Activated naive CD8-positive, alpha-beta T cell treated with anti-CD3 and anti-CD28 coated beads for 36 hours (primary cell): ENCODE measurements around the gene EXO1. TPM values are rescaled to one million over a fixed set of nuclear protein-coding genes. Genes with fewer than 3 reads are reported as not detected.
"Not testable (repeated sequence)": the region's sequence is repeated elsewhere in the genome, so short reads cannot be mapped to it uniquely, and the experiment has no call there.

Experiments used
- DNase-seq: peaks from one replicate; pipeline ENCODE4 v3.0.0; 2021
- H3K27ac Mint-ChIP-seq: one replicate; pipeline ENCODE4 v1.8.0; 2022; ENCODE audit warnings: mild to moderate bottlenecking, moderate library complexity, mixed read lengths
- H3K27me3 Mint-ChIP-seq: one replicate; pipeline ENCODE4 v1.8.0; 2022; ENCODE audit warnings: mild to moderate bottlenecking, mixed read lengths
- H3K36me3 Mint-ChIP-seq: one replicate; pipeline ENCODE4 v1.8.0; 2021; ENCODE audit warnings: mild to moderate bottlenecking, mixed read lengths
- H3K4me1 Mint-ChIP-seq: one replicate; pipeline ENCODE4 v1.8.0; 2021; ENCODE audit warnings: mixed read lengths
- H3K4me3 Mint-ChIP-seq: one replicate; pipeline ENCODE4 v1.8.0; 2022; ENCODE audit warnings: mild to moderate bottlenecking, moderate library complexity, mixed read lengths
- H3K9me3 Mint-ChIP-seq: one replicate; pipeline ENCODE4 v1.8.0; 2022; ENCODE audit warnings: mixed read lengths
- total RNA-seq, 2 experiments: library from RNA; stranded (reverse); gene quantifications; one replicate each; pipeline ENCODE4 v1.2.3, GENCODE V29; 2021

The EXO1 gene
- total RNA-seq, 2 experiments from 2014 or later: 91.8 to 94.8 TPM

DNA sequence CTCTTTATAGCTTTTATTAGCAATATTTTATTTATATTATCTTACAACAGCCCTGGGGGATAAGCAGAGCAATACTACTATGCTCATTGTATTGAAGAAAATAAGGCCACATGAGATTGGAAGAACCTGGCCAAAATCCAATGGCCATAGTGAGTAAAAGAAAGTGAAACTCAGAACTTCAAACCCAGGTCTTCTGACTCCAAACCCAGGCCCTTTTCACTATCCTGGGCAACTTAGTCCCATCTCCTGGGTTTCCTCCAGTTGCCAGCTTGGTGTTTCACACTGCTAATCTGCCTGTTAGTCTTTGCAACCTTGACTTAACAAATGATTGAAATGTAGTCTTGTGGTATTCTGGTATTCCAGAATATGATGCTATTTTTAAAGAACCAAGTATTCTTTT lies 22.4 kb upstream of the EXO1 start:
- H3K27ac Mint-ChIP-seq: no peak overlapping the region
- no peak overlapping the region for H3K4me3 Mint-ChIP-seq
- no peaks in the 10 kb centered on the region for H3K36me3 Mint-ChIP-seq
- no peaks in the 10 kb centered on the region for H3K9me3 Mint-ChIP-seq
- DNase-seq: no peak
- no peaks in the 10 kb centered on the region for H3K27me3 Mint-ChIP-seq
- H3K4me1 Mint-ChIP-seq: no peaks in the 10 kb centered on the region

DNA sequence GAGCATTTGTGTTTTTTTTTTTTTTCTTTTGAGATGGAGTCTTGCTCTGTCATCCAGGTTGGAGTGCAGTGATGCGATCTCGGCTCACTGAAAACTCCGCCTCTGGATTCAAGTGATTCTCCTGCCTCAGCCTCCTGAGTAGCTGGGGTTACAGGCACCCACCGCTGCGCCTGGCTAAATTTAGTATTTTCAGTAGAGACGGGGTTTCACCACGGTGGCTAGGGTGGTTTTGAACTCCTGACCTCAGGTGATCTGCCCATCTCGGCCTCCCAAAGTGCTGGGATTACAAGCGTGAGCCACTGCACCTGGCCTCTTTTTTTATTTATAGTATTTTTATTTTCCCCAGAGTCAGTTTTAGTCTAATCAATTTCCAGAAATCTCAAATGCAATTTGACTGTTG lies 21.4 kb upstream of the EXO1 start:
- not testable (repeated sequence) for H3K36me3 Mint-ChIP-seq, H3K27me3 Mint-ChIP-seq, H3K4me3 Mint-ChIP-seq, H3K9me3 Mint-ChIP-seq, DNase-seq, H3K27ac Mint-ChIP-seq, H3K4me1 Mint-ChIP-seq

DNA sequence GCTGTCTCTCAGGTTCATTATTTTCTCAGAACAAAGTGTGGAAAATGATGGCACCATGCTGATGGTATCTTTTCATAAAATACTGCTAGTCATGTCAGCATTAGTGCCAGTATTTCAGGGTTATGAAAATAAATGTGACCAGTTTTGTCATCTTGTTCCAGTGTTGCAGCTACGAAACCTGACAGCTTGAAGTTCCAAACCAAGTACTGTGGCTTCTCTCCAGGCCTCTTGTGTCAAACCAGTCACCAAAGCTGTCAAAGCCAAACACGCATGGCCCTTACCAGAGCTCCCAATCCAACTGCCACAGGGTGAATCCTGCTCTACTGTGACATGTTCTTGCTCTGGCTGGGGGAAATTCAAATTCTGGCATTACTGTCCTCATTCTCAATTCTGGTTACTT lies 20.7 kb upstream of the EXO1 start:
- no peak overlapping the region for H3K4me3 Mint-ChIP-seq
- no peaks in the 10 kb centered on the region for H3K27me3 Mint-ChIP-seq
- H3K36me3 Mint-ChIP-seq: no peaks in the 10 kb centered on the region
- H3K27ac Mint-ChIP-seq: no peak overlapping the region
- no peaks in the 10 kb centered on the region for H3K4me1 Mint-ChIP-seq
- no peaks in the 10 kb centered on the region for H3K9me3 Mint-ChIP-seq
- DNase-seq: no peak

DNA sequence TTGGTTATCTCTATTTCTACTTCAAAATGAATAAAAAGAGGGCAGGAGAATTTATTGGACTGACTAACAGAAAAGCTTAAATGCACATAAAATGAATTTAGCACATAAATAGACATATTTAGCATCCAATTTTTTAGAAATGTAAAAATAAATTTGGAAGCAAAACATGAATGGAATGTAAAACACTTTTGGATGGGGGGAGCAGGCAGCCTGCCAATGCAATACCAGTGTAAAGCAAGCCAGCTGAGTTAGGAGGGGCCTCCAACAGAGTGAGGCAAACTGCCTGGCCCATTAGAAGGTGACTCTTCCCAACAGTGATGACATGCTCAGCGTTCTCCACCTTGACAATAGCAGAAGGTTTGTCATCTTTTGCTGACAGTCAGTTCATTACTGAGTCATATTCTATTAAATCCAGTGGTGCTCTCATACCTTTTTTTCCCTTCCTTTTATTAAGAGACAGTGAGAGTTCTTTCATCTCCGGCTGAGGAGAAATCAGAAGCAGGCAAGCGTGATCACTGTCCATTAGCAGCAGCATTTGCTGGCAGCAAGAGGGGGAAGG lies 19.5 kb upstream of the EXO1 start:
- Mint-ChIP-seq H3K4me3 (no peak overlapping the region), H3K27me3 (no peaks in the 10 kb centered on the region), H3K4me1 (no peaks in the 10 kb centered on the region), H3K9me3 (no peaks in the 10 kb centered on the region), H3K36me3 (no peaks in the 10 kb centered on the region), H3K27ac (no peak overlapping the region)
- DNase-seq: no peak

DNA sequence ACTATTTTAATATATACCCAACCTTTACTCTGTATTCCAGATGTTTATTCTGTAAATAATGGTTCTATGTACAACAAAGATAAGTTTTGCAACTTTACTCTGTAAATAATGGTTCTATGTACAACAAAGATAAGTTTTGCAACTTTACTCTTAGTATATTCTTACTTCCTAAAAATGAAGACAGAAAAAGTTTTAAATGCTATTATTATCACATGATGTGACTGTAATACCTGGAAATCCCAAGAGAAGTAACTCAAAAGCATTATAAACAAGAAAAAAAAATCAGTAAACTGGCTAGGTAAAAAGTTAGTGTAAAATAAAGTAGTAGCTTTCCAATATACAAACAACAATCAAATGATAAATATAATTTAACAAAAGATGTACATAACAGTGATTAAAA lies 18.5 kb upstream of the EXO1 start:
- Mint-ChIP-seq H3K36me3 (no peaks in the 10 kb centered on the region), H3K4me1 (no peaks in the 10 kb centered on the region), H3K4me3 (no peak overlapping the region), H3K27ac (no peak overlapping the region), H3K27me3 (no peaks in the 10 kb centered on the region), H3K9me3 (no peaks in the 10 kb centered on the region)
- DNase-seq: no peak

DNA sequence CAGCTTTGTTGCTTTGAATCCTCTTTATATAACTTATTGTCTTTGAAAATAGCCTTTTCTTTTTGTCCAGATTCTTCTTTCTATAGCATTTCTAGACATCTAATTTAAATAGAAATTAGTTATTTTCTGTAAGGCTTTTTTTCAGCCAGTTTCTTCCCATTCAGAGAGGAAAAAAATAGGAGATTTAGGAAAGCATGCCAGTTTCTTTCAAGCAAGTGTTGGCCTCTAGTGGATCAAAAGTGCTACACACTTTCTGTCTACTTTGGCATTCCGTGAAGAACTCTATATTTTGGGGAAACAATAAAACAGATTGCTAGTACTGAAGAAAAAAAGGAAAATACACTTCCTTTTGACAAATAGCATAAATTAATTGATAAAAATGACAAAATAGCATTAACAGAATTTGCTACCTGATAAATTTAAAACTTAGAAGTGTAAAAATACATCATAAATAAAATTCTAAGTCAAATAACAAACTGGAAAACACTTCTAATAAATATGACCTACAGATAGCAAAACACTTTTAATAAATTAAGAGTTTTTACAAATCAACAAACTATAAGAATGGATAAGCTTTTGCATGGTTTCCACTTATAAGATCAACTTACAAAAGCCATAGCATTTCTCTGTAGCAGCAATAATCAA lies 13.1 kb upstream of the EXO1 start:
- Mint-ChIP-seq H3K27ac (no peak overlapping the region), H3K4me1 (peaks cover 9% of the 10 kb centered on the region), H3K9me3 (no peaks in the 10 kb centered on the region), H3K36me3 (no peaks in the 10 kb centered on the region), H3K4me3 (no peak overlapping the region), H3K27me3 (peaks cover 7% of the 10 kb centered on the region)
- no peak for DNase-seq

DNA sequence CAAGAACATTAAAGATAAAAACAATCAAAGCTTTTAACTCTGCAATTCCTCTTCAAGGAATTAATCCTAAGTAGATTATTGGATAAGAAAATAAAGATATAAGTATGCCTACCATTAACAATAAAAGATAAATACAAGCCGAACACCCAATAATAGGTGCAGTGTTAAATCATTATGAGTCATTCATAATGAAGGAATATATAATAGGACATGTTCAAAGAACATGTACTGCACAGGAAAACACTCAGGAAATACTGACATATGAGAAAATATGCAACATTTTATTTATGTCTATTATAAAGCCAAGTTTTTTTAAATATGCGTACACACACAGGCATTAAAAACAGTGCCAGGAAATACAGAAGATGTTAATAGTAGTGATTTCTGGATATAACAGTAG lies 11.1 kb upstream of the EXO1 start:
- H3K9me3 Mint-ChIP-seq: no peaks in the 10 kb centered on the region
- no peak overlapping the region for H3K4me3 Mint-ChIP-seq
- DNase-seq: no peak
- peaks cover 7% of the 10 kb centered on the region for H3K27me3 Mint-ChIP-seq
- H3K4me1 Mint-ChIP-seq: peaks cover 9% of the 10 kb centered on the region
- H3K27ac Mint-ChIP-seq: no peak overlapping the region
- no peaks in the 10 kb centered on the region for H3K36me3 Mint-ChIP-seq

DNA sequence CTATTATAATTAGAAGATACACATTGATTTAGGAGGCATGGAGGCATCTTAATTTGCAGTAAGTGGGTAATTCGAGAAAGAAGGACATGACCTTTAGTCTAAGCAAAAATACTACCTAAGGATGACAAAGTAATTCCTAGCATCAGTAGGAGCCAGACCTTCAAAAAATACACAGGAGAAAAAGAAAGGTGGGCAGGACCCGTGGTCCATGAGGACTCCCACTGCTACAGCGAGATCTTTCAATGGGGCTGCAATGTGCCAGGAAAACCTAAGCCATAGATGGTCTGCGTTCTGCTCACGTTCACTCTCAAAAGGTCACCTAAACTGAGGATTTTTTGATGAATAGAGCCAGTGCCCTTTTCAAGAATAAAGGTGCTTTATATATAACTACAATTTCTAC lies 10.6 kb upstream of the EXO1 start:
- no peak overlapping the region for H3K27ac Mint-ChIP-seq
- peaks cover 9% of the 10 kb centered on the region for H3K4me1 Mint-ChIP-seq
- DNase-seq: no peak
- no peaks in the 10 kb centered on the region for H3K36me3 Mint-ChIP-seq
- H3K27me3 Mint-ChIP-seq: peaks cover 7% of the 10 kb centered on the region
- H3K4me3 Mint-ChIP-seq: no peak overlapping the region
- no peaks in the 10 kb centered on the region for H3K9me3 Mint-ChIP-seq

DNA sequence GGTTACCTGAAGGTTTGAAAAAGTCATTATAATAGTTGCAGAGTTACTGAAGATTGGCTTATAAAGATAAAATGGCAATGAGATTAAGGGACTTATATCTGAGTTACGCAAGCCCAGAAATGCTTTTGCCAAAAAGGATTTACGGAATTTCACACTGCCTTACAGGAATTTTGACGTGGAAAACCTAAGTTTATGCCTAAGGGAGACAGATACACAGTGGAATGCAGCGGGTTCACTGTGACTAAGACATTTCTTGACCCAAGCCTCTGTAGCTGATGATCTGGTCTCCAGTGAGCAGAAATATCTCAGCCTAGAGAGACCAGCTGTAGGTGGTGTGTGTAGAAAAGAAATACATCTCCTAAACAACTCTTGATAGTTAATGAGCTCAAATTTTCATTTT lies 10.1 kb upstream of the EXO1 start:
- H3K36me3 Mint-ChIP-seq: no peaks in the 10 kb centered on the region
- no peak for DNase-seq
- H3K4me3 Mint-ChIP-seq: no peak overlapping the region
- no peak overlapping the region for H3K27ac Mint-ChIP-seq
- no peaks in the 10 kb centered on the region for H3K9me3 Mint-ChIP-seq
- H3K4me1 Mint-ChIP-seq: peaks cover 9% of the 10 kb centered on the region
- peaks cover 7% of the 10 kb centered on the region for H3K27me3 Mint-ChIP-seq

DNA sequence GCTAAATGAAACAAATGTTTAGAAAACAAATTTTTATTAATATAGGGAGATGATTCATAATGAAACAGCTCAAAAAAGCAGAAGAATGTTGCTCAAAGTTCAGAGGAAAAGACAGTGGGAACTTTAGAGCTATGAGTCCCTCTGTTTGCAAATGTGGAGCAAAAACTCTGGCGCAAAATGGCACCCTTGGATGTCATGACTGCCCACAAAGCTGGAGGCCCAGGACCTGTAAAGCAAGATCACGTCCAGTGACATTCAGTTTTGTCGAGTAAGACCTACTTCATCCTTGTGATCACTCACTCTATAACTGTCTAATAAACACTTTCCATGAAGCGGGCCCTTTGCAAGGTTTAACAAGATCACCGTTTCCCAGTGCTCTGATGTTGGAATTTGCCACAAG lies 9.1 kb upstream of the EXO1 start:
- Mint-ChIP-seq H3K36me3 (no peaks in the 10 kb centered on the region), H3K4me1 (peaks cover 9% of the 10 kb centered on the region), H3K27ac (no peak overlapping the region), H3K27me3 (peaks cover 7% of the 10 kb centered on the region), H3K4me3 (no peak overlapping the region), H3K9me3 (no peaks in the 10 kb centered on the region)
- DNase-seq: no peak

DNA sequence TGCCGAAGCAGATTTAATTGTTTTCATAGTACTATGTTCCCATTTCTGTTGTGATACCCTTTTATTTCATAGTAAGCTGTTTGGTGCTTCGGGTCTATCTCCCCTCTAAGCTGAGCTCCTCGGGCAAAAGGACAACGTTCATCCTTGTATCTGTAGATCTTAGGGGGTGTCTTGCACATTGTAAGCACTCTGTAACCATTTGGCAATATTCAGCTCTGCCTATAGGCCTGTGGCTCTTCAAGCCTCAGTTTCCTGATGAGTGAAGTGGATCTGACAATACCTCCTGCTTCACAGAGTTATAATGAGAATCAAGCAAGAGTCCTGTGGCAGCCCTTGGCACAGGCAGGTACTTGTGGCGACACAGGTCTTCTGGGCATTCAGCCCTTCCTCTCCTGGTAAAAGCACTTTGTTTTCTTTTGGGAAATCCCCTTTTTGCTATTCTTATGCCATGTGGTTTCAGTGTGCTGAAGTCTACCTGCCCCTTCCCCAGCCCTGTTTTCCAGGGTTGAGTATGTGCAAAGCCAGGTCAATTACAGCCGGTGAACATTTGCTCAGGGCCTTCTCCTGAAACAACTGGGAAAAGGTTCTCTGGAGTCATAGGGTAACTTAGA lies 8.5 kb upstream of the EXO1 start:
- H3K9me3 Mint-ChIP-seq: no peaks in the 10 kb centered on the region
- no peak overlapping the region for H3K4me3 Mint-ChIP-seq
- peaks cover 9% of the 10 kb centered on the region for H3K4me1 Mint-ChIP-seq
- no peaks in the 10 kb centered on the region for H3K36me3 Mint-ChIP-seq
- no peak overlapping the region for H3K27ac Mint-ChIP-seq
- no peak for DNase-seq
- H3K27me3 Mint-ChIP-seq: peaks cover 7% of the 10 kb centered on the region

DNA sequence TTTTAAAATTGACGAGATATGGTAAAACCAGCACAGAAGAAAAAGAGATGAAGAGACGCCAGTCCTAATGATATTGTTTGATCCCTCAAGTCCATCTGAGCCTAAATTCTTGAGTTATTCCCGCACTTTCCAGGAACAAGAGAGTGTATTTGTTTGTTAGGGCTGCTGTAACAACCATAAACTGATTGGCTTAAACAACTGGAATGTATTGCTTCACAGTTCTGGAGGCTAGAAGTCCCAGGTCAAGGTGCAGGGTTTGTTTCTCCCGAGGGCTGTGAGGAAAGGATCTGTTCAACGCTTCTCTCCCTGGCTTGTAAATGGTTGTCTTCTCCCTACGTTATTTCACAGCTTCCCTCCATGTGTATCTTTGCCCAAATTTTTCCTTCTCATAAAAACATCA lies 7.8 kb upstream of the EXO1 start:
- Mint-ChIP-seq H3K27ac (no peak overlapping the region), H3K4me3 (no peak overlapping the region), H3K4me1 (peaks cover 12% of the 10 kb centered on the region), H3K36me3 (no peaks in the 10 kb centered on the region), H3K27me3 (peaks cover 7% of the 10 kb centered on the region), H3K9me3 (no peaks in the 10 kb centered on the region)
- DNase-seq: no peak

DNA sequence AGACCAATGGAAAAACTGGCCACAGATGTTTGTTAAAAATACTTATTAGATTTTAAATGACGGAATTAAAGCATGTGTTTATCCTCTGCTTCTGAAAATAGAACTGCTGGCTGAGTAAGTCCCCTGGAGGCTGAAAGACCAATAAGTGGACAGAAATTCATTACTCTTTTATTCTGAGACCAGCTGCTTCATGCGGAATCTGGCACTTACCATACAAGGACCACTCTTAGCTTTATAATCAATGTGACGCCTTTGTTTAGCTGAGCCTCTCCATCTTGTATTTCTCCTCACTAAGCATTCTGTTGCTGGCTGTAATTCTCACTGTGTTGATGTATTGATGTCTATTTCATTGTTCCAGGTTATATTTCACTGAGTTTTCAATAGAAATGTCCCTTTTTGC lies 6.3 kb upstream of the EXO1 start:
- Mint-ChIP-seq H3K36me3 (no peaks in the 10 kb centered on the region), H3K27me3 (no peaks in the 10 kb centered on the region), H3K9me3 (no peaks in the 10 kb centered on the region), H3K4me1 (peaks cover 12% of the 10 kb centered on the region), H3K4me3 (no peak overlapping the region), H3K27ac (no peak overlapping the region)
- DNase-seq: no peak

DNA sequence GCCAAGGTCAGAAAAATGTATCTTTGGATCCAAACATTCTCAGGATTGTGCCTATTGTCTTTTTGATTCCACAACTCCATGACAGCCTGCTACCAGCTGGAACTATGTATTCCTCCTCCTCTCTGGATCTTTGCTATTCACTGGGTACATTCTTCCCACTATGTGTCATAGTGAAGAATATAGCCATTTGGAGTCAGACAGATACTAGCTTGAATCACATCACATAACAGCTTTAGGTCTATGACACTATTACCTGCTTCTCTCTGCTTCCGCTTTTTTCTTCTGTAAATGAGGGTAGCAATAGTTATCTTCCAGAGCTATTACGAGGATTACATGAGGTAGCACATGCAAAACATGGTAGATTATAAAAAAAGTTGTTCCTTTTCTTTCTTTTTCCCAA lies 5.4 kb upstream of the EXO1 start:
- Mint-ChIP-seq H3K36me3 (no peaks in the 10 kb centered on the region), H3K27ac (no peak overlapping the region), H3K9me3 (no peaks in the 10 kb centered on the region), H3K4me3 (no peak overlapping the region), H3K4me1 (peaks cover 21% of the 10 kb centered on the region), H3K27me3 (no peaks in the 10 kb centered on the region)
- no peak for DNase-seq

DNA sequence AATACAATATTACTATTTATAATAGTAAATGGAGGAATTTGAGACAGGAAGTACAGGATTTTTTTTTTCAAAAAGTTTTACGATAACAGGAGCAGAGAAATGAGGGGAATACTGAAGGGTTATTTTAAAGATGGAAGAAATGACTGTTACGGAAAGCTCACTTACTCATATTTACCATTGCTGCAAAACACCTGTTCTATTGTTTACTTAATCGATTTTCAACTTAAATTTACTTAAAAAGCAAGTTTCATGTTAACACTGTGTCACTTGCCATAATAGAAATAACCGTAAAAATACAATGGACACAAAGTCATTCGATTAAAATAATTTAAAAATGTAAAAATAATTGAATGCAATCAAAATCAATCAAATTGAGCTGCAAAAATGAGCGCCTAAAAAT lies 3.4 kb upstream of the EXO1 start:
- Mint-ChIP-seq H3K36me3 (peaks cover 14% of the 10 kb centered on the region), H3K4me3 (no peak overlapping the region), H3K27me3 (no peaks in the 10 kb centered on the region), H3K27ac (no peak overlapping the region), H3K9me3 (no peaks in the 10 kb centered on the region), H3K4me1 (peaks cover 17% of the 10 kb centered on the region)
- no peak for DNase-seq

DNA sequence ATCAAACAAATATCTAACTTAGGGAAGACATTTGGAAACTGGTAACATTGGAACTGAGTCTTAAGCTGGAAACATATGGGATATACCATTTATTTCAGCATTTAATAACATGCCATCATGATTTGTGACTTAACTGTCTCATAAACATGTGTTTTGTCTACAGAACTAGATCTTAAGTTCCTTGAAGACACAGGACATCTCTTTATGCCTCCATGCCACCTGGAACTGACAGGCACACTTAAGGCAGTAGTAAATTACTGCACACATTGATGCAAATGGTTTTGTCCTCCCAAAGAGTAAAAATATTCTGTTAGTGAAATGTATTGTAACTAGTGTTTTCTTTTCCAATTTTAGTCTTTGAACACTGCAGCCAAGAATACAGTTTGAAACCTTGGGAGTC lies 1.6 kb upstream of the EXO1 start:
- no peaks in the 10 kb centered on the region for H3K9me3 Mint-ChIP-seq
- no peak overlapping the region for H3K4me3 Mint-ChIP-seq
- H3K4me1 Mint-ChIP-seq: peaks cover 19% of the 10 kb centered on the region
- peaks cover 21% of the 10 kb centered on the region for H3K36me3 Mint-ChIP-seq
- H3K27ac Mint-ChIP-seq: no peak overlapping the region
- H3K27me3 Mint-ChIP-seq: no peaks in the 10 kb centered on the region
- no peak for DNase-seq
